Measurements from ENCODE around the gene CCDC179. TPM values are rescaled to one million over a fixed set of nuclear protein-coding genes. Genes with fewer than 3 reads are reported as not detected.

Gene CCDC179
- polyA plus RNA-seq, 3 donors, result not detected

GRCh38 chr11:22884217-22884616, 23.9 kb upstream of the CCDC179 start:
- Histone ChIP-seq H3K4me3 (replicated peaks in 1 of 3; ENCODE audit: low read depth in 2 of 3, low read length in 3 of 3) (no peak overlapping the region), H3K9ac (ENCODE audit: insufficient read depth, low read length, poor library complexity, severe bottlenecking) (no peak overlapping the region), H3K4me1 (ENCODE audit: control insufficient read depth in 1 of 2, insufficient read depth in 2 of 2, low read length in 2 of 2) (no peaks in the 10 kb centered on the region), H3K27me3 (ENCODE audit: control insufficient read depth in 2 of 2, insufficient read depth in 2 of 2, low read length in 2 of 2) (no peaks in the 10 kb centered on the region), H3K36me3 (replicated peaks in 1 of 2; ENCODE audit: control insufficient read depth in 1 of 2, insufficient read depth in 2 of 2, low read length in 2 of 2) (no peaks in the 10 kb centered on the region), H2AFZ (ENCODE audit: insufficient read depth, low read depth, low read length, poor library complexity, severe bottlenecking) (no peak overlapping the region), H3K9me3 (replicated peaks in 1 of 2; ENCODE audit: control insufficient read depth in 1 of 2, insufficient read depth in 1 of 2, low read length in 2 of 2) (no peaks in the 10 kb centered on the region), H3K27ac (ENCODE audit: low read depth in 1 of 2, low read length in 2 of 2) (no peak overlapping the region), H3K4me2 (replicated peaks; ENCODE audit: extremely low read depth, low read length, poor library complexity, severe bottlenecking) (no peak overlapping the region), H3K79me2 (ENCODE audit: insufficient read depth, low read length) (no peaks in the 10 kb centered on the region), H4K20me1 (ENCODE audit: insufficient read depth, low read length) (no peaks in the 10 kb centered on the region)
- H3K27me3 Mint-ChIP-seq (ENCODE audit: low read depth in 3 of 3), result no peaks in the 10 kb centered on the region
- no peak overlapping the region for H3K4me3 Mint-ChIP-seq
- no peaks in the 10 kb centered on the region for H3K4me1 Mint-ChIP-seq
- no peak for DNase-seq
- intact Hi-C loops (cut with micrococcal nuclease), result no loop called here
- TF ChIP-seq CTCF (IDR thresholded peaks at IDR 0.05), result no peak
- H3K27ac Mint-ChIP-seq, result no peak overlapping the region
- peaks cover 0 to 3% (median 0%) of the 10 kb centered on the region in 7 donors for H3K9me3 Mint-ChIP-seq
- WGBS (ENCODE audit: insufficient coverage), result no CpG with 5 or more reads among the region's 1 CpG
- H3K36me3 Mint-ChIP-seq, result no peaks in the 10 kb centered on the region

GRCh38 chr11:22879630-22880029, 19.4 kb upstream of the CCDC179 start:
- H3K9me3 Mint-ChIP-seq, result peaks cover 0 to 3% (median 0%) of the 10 kb centered on the region in 7 donors
- Histone ChIP-seq H3K79me2 (ENCODE audit: insufficient read depth, low read length) (no peaks in the 10 kb centered on the region), H3K9me3 (replicated peaks in 1 of 2; ENCODE audit: control insufficient read depth in 1 of 2, insufficient read depth in 1 of 2, low read length in 2 of 2) (no peaks in the 10 kb centered on the region), H3K4me1 (ENCODE audit: control insufficient read depth in 1 of 2, insufficient read depth in 2 of 2, low read length in 2 of 2) (no peaks in the 10 kb centered on the region), H3K27me3 (ENCODE audit: control insufficient read depth in 2 of 2, insufficient read depth in 2 of 2, low read length in 2 of 2) (no peaks in the 10 kb centered on the region), H4K20me1 (ENCODE audit: insufficient read depth, low read length) (no peaks in the 10 kb centered on the region), H3K9ac (ENCODE audit: insufficient read depth, low read length, poor library complexity, severe bottlenecking) (no peak overlapping the region), H2AFZ (ENCODE audit: insufficient read depth, low read depth, low read length, poor library complexity, severe bottlenecking) (no peak overlapping the region), H3K4me2 (replicated peaks; ENCODE audit: extremely low read depth, low read length, poor library complexity, severe bottlenecking) (no peak overlapping the region), H3K27ac (ENCODE audit: low read depth in 1 of 2, low read length in 2 of 2) (no peak overlapping the region), H3K36me3 (replicated peaks in 1 of 2; ENCODE audit: control insufficient read depth in 1 of 2, insufficient read depth in 2 of 2, low read length in 2 of 2) (no peaks in the 10 kb centered on the region), H3K4me3 (replicated peaks in 1 of 3; ENCODE audit: low read depth in 2 of 3, low read length in 3 of 3) (no peak overlapping the region)
- intact Hi-C loops (cut with micrococcal nuclease), result no loop called here
- 83% methylated on average over 1 of the region's 2 CpGs for WGBS (ENCODE audit: insufficient coverage)
- no peak for TF ChIP-seq CTCF (IDR thresholded peaks at IDR 0.05)
- no peaks in the 10 kb centered on the region for H3K36me3 Mint-ChIP-seq
- no peaks in the 10 kb centered on the region for H3K27me3 Mint-ChIP-seq (ENCODE audit: low read depth in 3 of 3)
- no peak overlapping the region for H3K4me3 Mint-ChIP-seq
- no peak overlapping the region for H3K27ac Mint-ChIP-seq
- DNase-seq, result no peak
- H3K4me1 Mint-ChIP-seq, result no peaks in the 10 kb centered on the region
